H9 (cell line): ENCODE results near the gene HMGA1. TPM values are rescaled to one million over a fixed set of nuclear protein-coding genes. Genes with fewer than 3 reads are reported as not detected.

Source experiments
- DNase-seq: peaks from one replicate; pipeline ENCODE4 v3.0.0-alpha.2; 2017
- H2AFZ ChIP-seq: one replicate; pipeline ENCODE4 v1.6.1; 2013; ENCODE audit warnings: mild to moderate bottlenecking, low read length, control low read depth, moderate library complexity
- H2AK5ac ChIP-seq: 2 replicates; pipeline ENCODE4 v1.6.1; 2013; ENCODE audit warnings: low read length, control low read depth, mixed read lengths; ENCODE audit not compliant: insufficient read length
- H2BK120ac ChIP-seq: one replicate; pipeline ENCODE4 v1.6.1; 2013; ENCODE audit warnings: low read depth, mild to moderate bottlenecking, low read length, control low read depth, inconsistent platforms; ENCODE audit not compliant: poor library complexity, severe bottlenecking
- H2BK12ac ChIP-seq: 2 replicates; pipeline ENCODE4 v1.6.1; 2013; ENCODE audit warnings: low read length, control low read depth, mixed read lengths, low read depth; ENCODE audit not compliant: insufficient read length
- H2BK15ac ChIP-seq: 2 replicates; pipeline ENCODE4 v1.6.1; 2013; ENCODE audit warnings: low read depth, low read length, control low read depth
- H2BK20ac ChIP-seq: one replicate; pipeline ENCODE4 v1.6.1; 2013; ENCODE audit warnings: low read depth, mild to moderate bottlenecking, low read length, control low read depth, inconsistent platforms; ENCODE audit not compliant: poor library complexity, severe bottlenecking
- H2BK5ac ChIP-seq: 2 replicates; pipeline ENCODE4 v1.6.1; 2013; ENCODE audit warnings: low read length, control low read depth, mixed read lengths; ENCODE audit not compliant: insufficient read length
- H3K14ac ChIP-seq: 2 replicates; pipeline ENCODE4 v1.6.1; 2013; ENCODE audit warnings: low read length, control low read depth; ENCODE audit not compliant: insufficient read depth
- H3K18ac ChIP-seq: 2 replicates; pipeline ENCODE4 v1.6.1; 2013; ENCODE audit warnings: low read depth, mild to moderate bottlenecking, mixed read lengths, low read length, control low read depth; ENCODE audit not compliant: insufficient read length
- H3K23ac ChIP-seq: 2 replicates; pipeline ENCODE4 v1.6.1; 2013; ENCODE audit warnings: low read length, control low read depth, mixed read lengths, low read depth; ENCODE audit not compliant: insufficient read length
- H3K23me2 ChIP-seq: 2 replicates; pipeline ENCODE4 v1.6.1; 2013; ENCODE audit warnings: low read depth, mild to moderate bottlenecking, mixed read lengths, low read length, control low read depth; ENCODE audit not compliant: insufficient read length, poor library complexity, severe bottlenecking
- H3K27ac ChIP-seq: 2 replicates; pipeline ENCODE4 v1.5.1; 2013; ENCODE audit warnings: low read length, control low read depth, mixed read lengths, low read depth; ENCODE audit not compliant: insufficient read length
- H3K27me3 ChIP-seq: 2 replicates; pipeline ENCODE4 v1.6.1; 2013; ENCODE audit warnings: low read length, control low read depth, inconsistent platforms; ENCODE audit not compliant: insufficient read depth
- H3K4ac ChIP-seq: 2 replicates; pipeline ENCODE4 v1.6.1; 2013; ENCODE audit warnings: low read depth, mild to moderate bottlenecking, control low read depth, inconsistent platforms, low read length, moderate library complexity
- H3K4me1 ChIP-seq: 2 replicates; pipeline ENCODE4 v1.6.1; 2013; ENCODE audit warnings: low read length, control low read depth, inconsistent platforms; ENCODE audit not compliant: insufficient read depth
- H3K4me2 ChIP-seq: 2 replicates; pipeline ENCODE4 v1.6.1; 2013; ENCODE audit warnings: low read length, control low read depth, mixed read lengths; ENCODE audit not compliant: insufficient read length, insufficient read depth
- H3K56ac ChIP-seq: 2 replicates; pipeline ENCODE4 v1.6.1; 2013; ENCODE audit warnings: low read depth, mild to moderate bottlenecking, mixed read lengths, low read length, control low read depth; ENCODE audit not compliant: insufficient read length
- H3K79me1 ChIP-seq: 2 replicates; pipeline ENCODE4 v1.6.1; 2013; ENCODE audit warnings: low read depth, mild to moderate bottlenecking, moderate library complexity, low read length, control low read depth, inconsistent platforms; ENCODE audit not compliant: insufficient read depth, poor library complexity, severe bottlenecking
- H3K79me2 ChIP-seq: 2 replicates; pipeline ENCODE4 v1.6.1; 2013; ENCODE audit warnings: low read length, control low read depth, inconsistent platforms; ENCODE audit not compliant: insufficient read depth
- H3K9ac ChIP-seq: 2 replicates; pipeline ENCODE4 v1.6.1; 2013; ENCODE audit warnings: low read length, control low read depth, mixed read lengths; ENCODE audit not compliant: insufficient read length; ENCODE audit errors: extremely low read depth
- H3K9me3 ChIP-seq: one replicate; pipeline ENCODE4 v1.6.1; 2013; ENCODE audit warnings: low read depth, low read length, inconsistent platforms; ENCODE audit not compliant: control insufficient read depth
- H3T11ph ChIP-seq: one replicate; pipeline ENCODE4 v1.6.1; 2013; ENCODE audit warnings: mild to moderate bottlenecking, low read length, control low read depth, inconsistent platforms
- H4K20me1 ChIP-seq: one replicate; pipeline ENCODE4 v1.6.1; 2013; ENCODE audit not compliant: control insufficient read depth, insufficient read length, insufficient read depth
- H4K5ac ChIP-seq: 2 replicates; pipeline ENCODE4 v1.6.1; 2013; ENCODE audit warnings: low read depth, mild to moderate bottlenecking, mixed read lengths, low read length, control low read depth; ENCODE audit not compliant: insufficient read length
- H4K8ac ChIP-seq: replicated peaks from 2 replicates; pipeline ENCODE4 v1.6.1; 2013; ENCODE audit warnings: low read length, control low read depth, mixed read lengths, low read depth; ENCODE audit not compliant: insufficient read length
- H4K91ac ChIP-seq: 2 replicates; pipeline ENCODE4 v1.6.1; 2013; ENCODE audit warnings: low read depth, mild to moderate bottlenecking, moderate library complexity, mixed read lengths, low read length, control low read depth; ENCODE audit not compliant: insufficient read length
- H3K27ac Mint-ChIP-seq, 3 experiments: 2 replicates in 2 of 3; 3 replicates in 1 of 3; pipeline ENCODE4 v1.8.0; 2020 to 2021; ENCODE audit warnings: mixed read lengths in 3 of 3, mild to moderate bottlenecking in 1 of 3, moderate library complexity in 1 of 3
- H3K27me3 Mint-ChIP-seq: 2 replicates; pipeline ENCODE4 v1.8.0; 2021; ENCODE audit warnings: low read depth, mild to moderate bottlenecking, moderate library complexity, mixed read lengths
- H3K36me3 Mint-ChIP-seq, 3 experiments: 2 replicates in 2 of 3; 3 replicates in 1 of 3; pipeline ENCODE4 v1.8.0; 2020 to 2021; ENCODE audit warnings: low read depth in 3 of 3, mixed read lengths in 3 of 3; ENCODE audit not compliant: insufficient read depth in 1 of 3
- H3K4me1 Mint-ChIP-seq, 2 experiments: 2 replicates each; pipeline ENCODE4 v1.8.0; 2020; ENCODE audit warnings: mixed read lengths in 2 of 2
- H3K4me3 Mint-ChIP-seq, 2 experiments: 2 replicates in 1 of 2; 3 replicates in 1 of 2; pipeline ENCODE4 v1.8.0; 2020 to 2021; ENCODE audit warnings: mild to moderate bottlenecking in 2 of 2, mixed read lengths in 2 of 2, moderate library complexity in 1 of 2
- H3K9me3 Mint-ChIP-seq, 2 experiments: 2 replicates in 1 of 2; 3 replicates in 1 of 2; pipeline ENCODE4 v1.8.0; 2020; ENCODE audit warnings: mild to moderate bottlenecking in 2 of 2, mixed read lengths in 2 of 2, moderate library complexity in 1 of 2
- CTCF ChIP-seq: fragments of 200-600 bp; sonication (generic); conservative IDR thresholded peaks from 3 replicates; pipeline ENCODE4 v1.8.0; 2021; ENCODE audit warnings: antibody characterized with exemption, mild to moderate bottlenecking
- WGBS: extraction: QIAGEN DNeasy Blood & Tissue Kit; methylation state at CpG from one replicate; pipeline ENCODE4 v1.1.7; 2013; ENCODE audit warnings: missing lambda C conversion rate, low lambda C conversion rate, mixed read lengths; ENCODE audit not compliant: insufficient read length; ENCODE audit errors: extremely low coverage; 5-methylcytosine and 5-hydroxymethylcytosine counted together
- total RNA-seq: library from RNA; stranded (reverse); gene quantifications from 2 replicates; pipeline ENCODE4 v1.2.1, GENCODE V29; 2021

HMGA1 gene
- total RNA-seq, 1 experiment from 2014 or later: 2,116 TPM

GRCh38 chr6:34200340-34200971 is 36.2 kb upstream of the HMGA1 start:
- no peak overlapping the region for H2BK12ac ChIP-seq
- H3K14ac ChIP-seq: no peak overlapping the region
- peak overlapping the region; percentile 18 for H3K27ac ChIP-seq
- peaks cover 0 to 10% of the 10 kb centered on the region in 2 experiments; a peak in 2 of 5 replicates for H3K9me3 Mint-ChIP-seq
- no peaks in the 10 kb centered on the region for H3K79me1 ChIP-seq
- H2BK5ac ChIP-seq: no peak overlapping the region
- no peak overlapping the region for H3K9ac ChIP-seq
- no peaks in the 10 kb centered on the region for H3K79me2 ChIP-seq
- H3K27ac Mint-ChIP-seq: peak overlapping the region in 2 of 3 experiments; percentile 46 to 94; a peak in 3 of 7 replicates
- H3K56ac ChIP-seq: no peak overlapping the region
- H3K4me2 ChIP-seq: no peak overlapping the region
- H2BK120ac ChIP-seq: no peak overlapping the region
- H3T11ph ChIP-seq: no peak overlapping the region
- peaks cover 0 to 7% (median 2%) of the 10 kb centered on the region in 3 experiments; a peak in 2 of 7 replicates for H3K36me3 Mint-ChIP-seq
- no peak overlapping the region for H2AFZ ChIP-seq
- H2BK20ac ChIP-seq: no peak overlapping the region
- H3K4me1 ChIP-seq: peaks cover 3% of the 10 kb centered on the region; the same call in 1 of the 2 replicates
- H3K4me3 Mint-ChIP-seq: 0 out of 5 replicates have a peak overlapping the region, but pooled peaks of 1 of the 2 experiments have one; percentile 20
- no peak overlapping the region for H4K91ac ChIP-seq
- no peaks in the 10 kb centered on the region for H3K23me2 ChIP-seq
- H3K23ac ChIP-seq: no peak overlapping the region
- H4K20me1 ChIP-seq: no peaks in the 10 kb centered on the region
- TF ChIP-seq CTCF: no peak
- DNase-seq: peak; percentile 71
- H2AK5ac ChIP-seq: no peak overlapping the region
- no peaks in the 10 kb centered on the region for H3K9me3 ChIP-seq
- H3K27me3 ChIP-seq: no peaks in the 10 kb centered on the region
- no CpG with 5 or more reads among the region's 5 CpGs for WGBS
- no peak overlapping the region for H3K18ac ChIP-seq
- H4K8ac ChIP-seq: no peak overlapping the region
- peaks cover 22 to 30% of the 10 kb centered on the region in 2 experiments for H3K4me1 Mint-ChIP-seq
- no peak overlapping the region for H3K4ac ChIP-seq
- H4K5ac ChIP-seq: no peak overlapping the region
- peaks cover 4% of the 10 kb centered on the region for H3K27me3 Mint-ChIP-seq
- no peak overlapping the region for H2BK15ac ChIP-seq
